Pancreas (tissue), 10 donors: ENCODE results near the gene WNT7A. TPM values are rescaled to one million over a fixed set of nuclear protein-coding genes. Genes with fewer than 3 reads are reported as not detected.

ENCODE experiments used
- ATAC-seq, 4 donors: fragments of 200-7000 bp; cut with Tn5 transposase; one replicate each; pipeline versions ENCODE4 v1.8.0 to v1.9.1; 2020; ENCODE audit warnings: mild to moderate bottlenecking in 4 of 4, moderate library complexity in 4 of 4
- DNase-seq, 6 donors: peaks; one replicate each; pipeline ENCODE4 v3.0.0-alpha.2; 2020
- FAIRE-seq: peaks from 2 replicates; lab custom pipeline; 2012; peaks lifted over from hg19 to GRCh38; lab: Jason Lieb, UNC
- H3K27ac ChIP-seq, 4 donors: fragments of 200-600 bp; sonication (generic); 1 replicate in 3 of 4; 2 replicates in 1 of 4; pipeline versions ENCODE4 v1.5.0 to v1.8.0; 2020
- H3K27me3 ChIP-seq, 4 donors: fragments of 200-600 bp; one replicate each; pipeline ENCODE4 v1.8.0; 2021
- H3K36me3 ChIP-seq, 3 donors: fragments of 200-600 bp; sonication (generic) in 1 of 3; one replicate each; pipeline versions ENCODE4 v1.5.0 to v1.8.0; 2020 to 2021
- H3K4me1 ChIP-seq, 3 donors: fragments of 200-600 bp; one replicate each; pipeline ENCODE4 v1.8.0; 2021
- H3K4me3 ChIP-seq, 4 donors: fragments of 200-600 bp; sonication (generic) in 2 of 4; one replicate each; pipeline versions ENCODE4 v1.5.0 to v1.8.0; 2020 to 2021
- H3K9me3 ChIP-seq, 4 donors: fragments of 200-600 bp; one replicate each; pipeline ENCODE4 v1.8.0; 2021
- CTCF ChIP-seq, 4 donors: fragments of 200-600 bp; sonication (generic) in 3 of 4; IDR thresholded peaks; one replicate each; pipeline versions ENCODE4 v1.5.0 to v1.8.0; 2021; ENCODE audit warnings: antibody characterized with exemption in 4 of 4
- WGBS, 2 donors: extraction: QIAGEN DNeasy Blood & Tissue Kit; methylation state at CpG; one replicate each; pipeline ENCODE4 v1.1.7; 2013; 5-methylcytosine and 5-hydroxymethylcytosine counted together
- intact Hi-C, 3 donors: fragments of 100-400 bp; cut with DNase I; formaldehyde crosslinking; loops; one replicate each; pipeline versions ENCODE4 v1.11.1 to v1.14.2; 2022
- polyA plus RNA-seq, 2 donors: library from polyadenylated mRNA; stranded (reverse); fragments of 200-250 nt; gene quantifications; one replicate each; pipeline ENCODE4 v1.2.3, GENCODE V29; 2013
- total RNA-seq, 6 donors: library from RNA; stranded (reverse); fragmentation: NEBNext Ultra II Directional in 4 of 6; extraction: Animal tissue kit (Norgen Biotek cat#: 25700) in 4 of 6; gene quantifications; one replicate each; pipeline versions ENCODE4 v1.2.1 to v1.2.4, GENCODE V29; 2021 to 2023
- donor health status: healthy with polysubstance abuse.
- donor health status: DM: no; HTN: no; CAD: no; lungs with moderate emphysema.
- donor health status: DM: no; HTN: no; CAD: no.
- donor health status: control.
- donor health status: control.
- donor health status: Bipolar disorder and iron deficiency.
- donor health status: DM: yes; HTN: yes; CAD: no.
- donor health status: DM: no; HTN: no; CAD: no.
- donor health status: DM: no; HTN: no; CAD: no.
- donor health status: DM: yes; HTN: yes; CAD: no.

Gene WNT7A
- total and polyA plus RNA-seq, 8 donors = 0.04 to 0.31 (median 0.09) TPM; not detected in 1

GRCh38 chr3:13878281-13879101, 1.4 kb downstream of the WNT7A start:
- Histone ChIP-seq H3K4me3 (peak overlapping the region in 2 of 4 donors; percentile 15 to 43), H3K36me3 (no peaks in the 10 kb centered on the region), H3K4me1 (peaks cover 0 to 3% (median 0%) of the 10 kb centered on the region in 3 donors), H3K27me3 (peaks cover 0 to 5% (median 0%) of the 10 kb centered on the region in 4 donors), H3K9me3 (no peaks in the 10 kb centered on the region), H3K27ac (no peak overlapping the region)
- DNase-seq (peak in 1 of 6 donors; percentile 71), ATAC-seq (peak in 3 of 4 donors; percentile 33 to 59 (median 52)), FAIRE-seq (no peak)
- no peak for TF ChIP-seq CTCF (IDR thresholded peaks at IDR 0.05)
- intact Hi-C loops = loop anchor here in 1 of 3 donors (10.0 kb wide), 1 partner anchor 214 kb away; no protein-coding TSS in a partner anchor
- 1% methylated on average over 63 to 66 of the region's 66 CpGs for WGBS, 2 donors

GRCh38 chr3:13877911-13878280, 2.0 kb downstream of the WNT7A start:
- Histone ChIP-seq H3K36me3 (no peaks in the 10 kb centered on the region), H3K27me3 (peaks cover 0 to 5% (median 0%) of the 10 kb centered on the region in 4 donors), H3K4me3 (peak overlapping the region in 1 of 4 donors; percentile 43), H3K27ac (no peak overlapping the region), H3K9me3 (no peaks in the 10 kb centered on the region), H3K4me1 (peaks cover 0 to 3% (median 0%) of the 10 kb centered on the region in 3 donors)
- intact Hi-C loops = loop anchor here in 1 of 3 donors (10.0 kb wide), 1 partner anchor 213 kb away; no protein-coding TSS in a partner anchor
- TF ChIP-seq CTCF (IDR thresholded peaks at IDR 0.05) = no peak
- DNase-seq (no peak), ATAC-seq (no peak), FAIRE-seq (no peak)
- 6 to 8% methylated on average over 23 to 25 of the region's 25 CpGs for WGBS, 2 donors

GRCh38 chr3:13876451-13877100, 3.3 kb downstream of the WNT7A start:
- ATAC-seq = no peak
- Histone ChIP-seq H3K36me3 (no peaks in the 10 kb centered on the region), H3K27me3 (peaks cover 0 to 5% (median 0%) of the 10 kb centered on the region in 4 donors), H3K4me3 (no peak overlapping the region), H3K27ac (no peak overlapping the region), H3K4me1 (peaks cover 0 to 3% (median 0%) of the 10 kb centered on the region in 3 donors), H3K9me3 (no peaks in the 10 kb centered on the region)
- no peak for DNase-seq
- 44 to 50% methylated on average over 6 of the region's 6 CpGs for WGBS, 2 donors
- intact Hi-C loops = loop anchor here in 1 of 3 donors (10.0 kb wide), 1 partner anchor 212 kb away; no protein-coding TSS in a partner anchor
- FAIRE-seq = no peak
- TF ChIP-seq CTCF (IDR thresholded peaks at IDR 0.05) = no peak

- WGBS, 2 donors = 59 to 70% methylated on average over 16 of the region's 16 CpGs
- DNase-seq = no peak
- no peak for FAIRE-seq
Measured at GRCh38 chr3:13874891-13875290, 5.0 kb downstream of the WNT7A start.

More at GRCh38 chr3:13874891-13875290, 5.0 kb downstream of the WNT7A start:
- Histone ChIP-seq H3K4me3 (no peak overlapping the region), H3K27ac (no peak overlapping the region), H3K36me3 (no peaks in the 10 kb centered on the region), H3K27me3 (no peaks in the 10 kb centered on the region), H3K4me1 (no peaks in the 10 kb centered on the region), H3K9me3 (no peaks in the 10 kb centered on the region)
- intact Hi-C loops = loop anchor here in 1 of 3 donors (10.0 kb wide), 1 partner anchor 210 kb away; no protein-coding TSS in a partner anchor
- ATAC-seq = no peak
- TF ChIP-seq CTCF (IDR thresholded peaks at IDR 0.05) = no peak
